ENCODE measurements around the gene STXBP2.
A peak's percentile ranks its signal among the peaks of the same experiment; 100 is the strongest.
"Not testable (repeated sequence)": the region's sequence is repeated elsewhere in the genome, so short reads cannot be mapped to it uniquely, and the experiment has no call there.

STXBP2 gene

GRCh38 chr19:7635670-7636069 is 1.2 kb upstream of the STXBP2 start:
- no peak for FAIRE-seq

GRCh38 chr19:7636317-7636690 is 606 bp upstream of the STXBP2 start:
- no peak for FAIRE-seq

- no peak for FAIRE-seq
Measured at GRCh38 chr19:7637374-7638256, 705 bp downstream of the STXBP2 start.

DNA sequence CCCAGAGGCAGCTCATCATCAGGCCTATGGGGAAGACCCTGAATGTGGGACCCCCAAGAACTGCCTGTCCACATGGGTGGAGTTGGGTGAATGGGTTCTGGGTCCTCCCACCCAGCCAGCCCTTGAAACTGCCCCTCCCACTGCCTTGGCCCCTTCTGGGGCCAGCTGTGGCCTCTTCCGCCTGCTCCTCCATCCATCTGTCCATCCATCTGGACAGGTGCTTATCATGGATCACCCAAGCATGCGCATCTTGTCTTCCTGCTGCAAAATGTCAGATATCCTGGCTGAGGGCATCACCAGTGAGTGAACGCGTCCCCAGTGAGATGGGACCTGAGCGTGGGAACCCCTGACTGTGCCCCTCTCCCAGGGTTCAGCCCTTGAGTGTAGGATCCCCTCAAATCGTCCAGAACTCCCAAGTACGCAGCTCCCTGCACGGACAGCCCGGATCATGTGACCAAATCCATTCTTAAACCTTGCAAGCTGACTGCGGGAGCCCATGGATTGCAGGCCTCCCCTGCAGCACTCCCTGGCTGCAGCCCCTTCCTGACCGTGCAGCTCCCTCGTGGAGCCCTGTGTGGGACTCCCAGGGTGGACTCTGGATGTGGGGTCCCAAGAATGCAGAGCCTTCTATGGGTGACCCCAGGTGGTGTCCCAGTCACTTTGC is 2.0 kb downstream of the STXBP2 start:
- FAIRE-seq = no peak

GRCh38 chr19:7639863-7640348 is 3.0 kb downstream of the STXBP2 start:
- no peak for FAIRE-seq

GRCh38 chr19:7640803-7641202 is 3.9 kb downstream of the STXBP2 start:
- no peak for FAIRE-seq

- FAIRE-seq = no peak
Measured at GRCh38 chr19:7641290-7642276, 4.7 kb downstream of the STXBP2 start.

- FAIRE-seq = no peak
Measured at GRCh38 chr19:7642295-7643030, 5.6 kb downstream of the STXBP2 start.

DNA sequence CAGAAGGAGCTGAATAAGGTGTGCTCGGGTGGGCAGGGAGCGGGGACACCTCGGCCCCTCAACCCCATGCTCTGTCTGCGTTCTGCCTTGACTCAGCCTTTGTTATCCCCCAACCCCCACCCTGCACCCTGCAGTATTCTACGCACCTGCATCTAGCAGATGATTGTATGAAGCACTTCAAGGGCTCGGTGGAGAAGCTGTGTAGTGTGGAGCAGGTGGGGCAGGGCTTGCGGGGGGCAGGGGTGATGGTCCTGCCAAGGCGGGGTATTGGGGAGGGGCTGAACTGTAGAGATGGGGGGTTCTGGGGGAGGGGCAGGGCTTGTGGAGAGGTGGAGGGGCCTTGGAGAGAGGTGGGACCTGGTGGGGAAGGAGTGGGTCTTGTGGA is 6.1 kb downstream of the STXBP2 start:
- no peak for FAIRE-seq

DNA sequence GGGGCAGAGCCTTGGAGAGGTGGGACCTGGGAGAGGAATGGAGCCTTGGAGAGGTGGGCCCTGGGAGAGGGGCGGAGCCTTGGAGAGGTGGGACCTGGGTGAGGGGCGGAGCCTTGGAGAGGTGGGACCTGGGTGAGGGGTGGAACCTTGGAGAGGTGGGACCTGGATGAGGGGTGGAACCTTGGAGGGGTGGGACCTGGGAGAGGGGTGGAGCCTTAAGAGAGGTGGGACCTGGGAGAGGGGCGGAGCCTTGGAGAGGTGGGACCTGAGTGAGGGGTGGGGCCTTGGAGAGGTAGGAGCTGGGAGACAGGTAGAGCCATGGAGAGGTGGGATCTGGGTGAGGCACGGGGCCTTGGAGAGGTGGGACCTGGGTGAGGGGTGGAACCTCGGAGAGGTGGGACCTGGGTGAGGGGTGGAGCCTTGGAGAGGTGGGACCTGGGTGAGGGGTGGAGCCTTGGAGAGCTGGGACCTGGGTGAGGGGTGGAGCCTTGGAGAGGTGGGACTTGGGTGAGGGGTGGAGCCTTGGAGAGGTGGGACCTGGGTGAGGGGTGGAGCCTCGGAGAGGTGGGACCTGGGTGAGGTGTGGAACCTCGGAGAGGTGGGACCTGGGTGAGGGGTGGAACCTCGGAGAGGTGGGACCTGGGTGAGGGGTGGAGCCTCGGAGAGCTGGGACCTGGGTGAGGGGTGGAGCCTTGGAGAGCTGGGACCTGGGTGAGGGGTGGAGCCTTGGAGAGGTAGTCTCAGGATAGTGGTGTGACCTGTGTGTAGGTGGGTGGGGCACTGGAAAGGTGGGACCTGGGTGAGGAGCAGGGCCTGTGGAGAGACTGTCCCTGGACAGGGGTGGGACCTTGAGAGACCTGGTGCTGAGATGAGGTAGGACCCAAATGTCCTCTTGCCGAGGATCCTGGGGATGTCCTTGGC is 7.0 kb downstream of the STXBP2 start:
- FAIRE-seq = not testable (repeated sequence)

- no peak for FAIRE-seq
Measured at GRCh38 chr19:7644550-7644877, 7.6 kb downstream of the STXBP2 start.

GRCh38 chr19:7645163-7645562 is 8.3 kb downstream of the STXBP2 start:
- no peak for FAIRE-seq

DNA sequence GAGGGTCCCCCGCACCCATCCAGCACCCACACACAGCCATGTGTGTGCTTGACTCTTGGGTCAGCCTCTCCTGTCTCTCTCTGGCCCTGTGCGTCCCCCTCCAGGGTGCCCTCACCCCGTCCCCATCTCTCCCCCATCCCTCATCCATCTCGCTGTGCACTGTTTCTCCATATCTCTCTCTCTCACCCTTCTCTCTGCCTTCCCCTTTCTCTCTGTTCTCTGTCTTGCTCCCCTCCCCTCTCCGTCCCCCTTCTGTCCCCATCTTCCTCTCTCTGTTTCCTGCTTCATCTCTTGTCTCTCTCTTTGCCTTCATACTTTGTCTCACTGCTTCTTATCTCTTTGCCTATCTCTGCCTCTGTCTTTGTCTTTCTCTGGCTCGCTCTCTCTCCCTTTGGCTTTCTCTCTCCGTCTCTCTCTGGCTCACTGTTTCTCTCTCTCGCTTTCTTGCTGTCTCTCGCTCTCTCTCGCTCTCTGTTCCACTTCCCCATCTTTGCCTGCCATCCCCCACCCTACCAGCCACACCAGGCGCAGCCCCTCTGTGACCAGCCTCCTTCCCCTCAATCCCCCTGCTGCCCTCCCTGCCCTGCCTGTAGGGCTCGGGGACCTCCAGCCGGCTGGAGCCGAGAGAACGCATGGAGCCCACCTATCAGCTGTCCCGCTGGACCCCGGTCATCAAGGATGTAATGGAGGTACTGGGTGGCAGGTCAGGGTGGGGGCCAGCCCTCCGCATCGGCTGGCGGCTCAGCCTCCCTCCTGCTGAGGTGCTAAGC is 8.9 kb downstream of the STXBP2 start:
- no peak for FAIRE-seq

- FAIRE-seq = no peak
Measured at GRCh38 chr19:7646426-7646700, 9.5 kb downstream of the STXBP2 start.

GRCh38 chr19:7647156-7647555 is 10.2 kb downstream of the STXBP2 start:
- no peak for FAIRE-seq

- no peak for FAIRE-seq
Measured at GRCh38 chr19:7648265-7649014, 11.5 kb downstream of the STXBP2 start.

GRCh38 chr19:7650148-7650547 is 13.2 kb downstream of the STXBP2 start:
- no peak for FAIRE-seq

GRCh38 chr19:7652061-7652641 is 15.2 kb downstream of the STXBP2 start:
- FAIRE-seq = peak; percentile 86

GRCh38 chr19:7654401-7654800 is 17.5 kb downstream of the STXBP2 start:
- no peak for FAIRE-seq

All from endometrium (tissue), 2 donors.